ENCODE data around the gene CTDNEP1.
"Not testable (repeated sequence)": the region's sequence is repeated elsewhere in the genome, so short reads cannot be mapped to it uniquely, and the experiment has no call there.

CTDNEP1 gene

DNA sequence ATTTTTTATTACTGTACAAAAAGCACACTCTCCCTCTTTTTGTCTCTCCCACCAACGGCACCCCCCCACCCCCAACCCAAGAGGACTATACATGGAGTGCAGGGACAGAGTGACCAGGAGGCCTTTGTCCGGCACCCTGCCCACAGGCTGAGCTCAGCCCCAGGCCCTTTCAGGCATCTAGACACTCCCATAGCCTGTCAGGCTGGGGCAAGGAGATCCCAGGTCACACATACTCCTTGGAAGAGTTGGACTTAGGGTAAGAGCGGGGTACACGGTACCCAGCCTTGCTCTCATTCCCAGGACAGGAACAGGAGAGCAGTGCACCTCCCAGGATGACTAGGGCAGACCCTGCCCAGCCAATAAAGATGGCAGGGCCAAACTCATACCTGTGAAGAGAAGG, 8.6 kb upstream of the CTDNEP1 start:
- Mint-ChIP-seq H3K27ac (no peak overlapping the region), H3K4me3 (no peak overlapping the region), H3K36me3 (peaks cover 16% of the 10 kb centered on the region), H3K27me3 (peaks cover 22% of the 10 kb centered on the region), H3K9me3 (no peaks in the 10 kb centered on the region), H3K4me1 (peaks cover 26% of the 10 kb centered on the region)
- ATAC-seq: no peak

DNA sequence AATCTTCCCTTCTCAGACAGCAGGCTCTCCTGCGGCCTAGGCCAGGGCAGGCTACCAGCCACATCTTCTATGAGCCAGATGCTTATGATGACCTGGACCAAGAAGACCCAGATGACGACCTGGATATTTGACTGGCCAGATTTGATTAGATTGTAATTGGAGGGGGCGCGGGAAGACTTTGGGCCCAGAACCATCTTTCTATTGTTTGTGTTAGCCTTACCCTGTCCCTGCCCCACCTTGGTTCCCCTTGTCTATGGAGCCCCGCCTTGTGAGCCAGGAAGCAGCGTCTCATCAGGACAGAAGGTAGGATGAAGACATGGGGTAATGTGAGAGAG, 8.0 kb upstream of the CTDNEP1 start:
- Mint-ChIP-seq H3K9me3 (no peaks in the 10 kb centered on the region), H3K27me3 (peaks cover 22% of the 10 kb centered on the region), H3K4me3 (no peak overlapping the region), H3K27ac (no peak overlapping the region), H3K36me3 (peaks cover 21% of the 10 kb centered on the region), H3K4me1 (peaks cover 31% of the 10 kb centered on the region)
- ATAC-seq: no peak

DNA sequence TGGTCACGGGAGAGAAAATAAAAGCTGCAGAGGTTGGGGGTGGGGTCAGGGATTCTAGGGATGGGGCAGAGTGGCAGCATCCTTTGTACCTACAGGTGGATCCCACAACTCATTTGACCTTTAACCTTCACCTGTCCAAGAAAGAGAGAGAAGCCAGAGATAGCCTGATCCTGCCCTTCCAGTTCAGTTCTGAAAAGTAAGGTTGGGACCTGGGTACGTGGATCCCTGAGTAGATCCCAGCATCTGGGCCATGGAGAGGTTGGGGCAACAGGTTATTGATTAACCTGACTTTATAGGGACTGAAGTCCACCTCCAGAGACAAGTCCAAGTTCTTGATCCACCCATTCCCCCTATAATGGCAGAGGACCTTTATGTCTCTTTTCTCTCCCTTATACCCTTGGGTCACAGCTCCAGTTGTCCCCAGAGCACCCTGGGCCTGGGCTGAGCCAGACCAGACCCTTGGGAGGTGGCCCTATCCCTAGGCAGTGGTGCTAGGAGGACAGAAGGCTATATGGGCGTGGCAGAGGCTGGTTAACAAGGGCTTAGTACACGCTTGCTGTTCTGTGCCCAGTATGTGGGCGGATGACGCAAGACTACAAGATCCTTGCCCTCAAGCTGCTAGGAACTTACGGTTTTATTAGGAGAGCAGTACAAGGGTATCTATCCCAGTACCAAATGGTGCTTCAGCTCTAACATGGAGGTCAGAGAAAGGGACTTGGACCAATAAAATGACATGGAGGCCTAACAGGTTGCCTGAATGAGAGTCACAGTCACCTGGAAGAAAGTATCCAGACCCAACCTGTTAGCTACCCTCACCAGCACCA, 7.4 kb upstream of the CTDNEP1 start:
- no peak for ATAC-seq
- H3K4me3 Mint-ChIP-seq: no peak overlapping the region
- no peaks in the 10 kb centered on the region for H3K9me3 Mint-ChIP-seq
- H3K36me3 Mint-ChIP-seq: peaks cover 22% of the 10 kb centered on the region
- peaks cover 29% of the 10 kb centered on the region for H3K4me1 Mint-ChIP-seq
- H3K27me3 Mint-ChIP-seq: peaks cover 17% of the 10 kb centered on the region
- no peak overlapping the region for H3K27ac Mint-ChIP-seq

DNA sequence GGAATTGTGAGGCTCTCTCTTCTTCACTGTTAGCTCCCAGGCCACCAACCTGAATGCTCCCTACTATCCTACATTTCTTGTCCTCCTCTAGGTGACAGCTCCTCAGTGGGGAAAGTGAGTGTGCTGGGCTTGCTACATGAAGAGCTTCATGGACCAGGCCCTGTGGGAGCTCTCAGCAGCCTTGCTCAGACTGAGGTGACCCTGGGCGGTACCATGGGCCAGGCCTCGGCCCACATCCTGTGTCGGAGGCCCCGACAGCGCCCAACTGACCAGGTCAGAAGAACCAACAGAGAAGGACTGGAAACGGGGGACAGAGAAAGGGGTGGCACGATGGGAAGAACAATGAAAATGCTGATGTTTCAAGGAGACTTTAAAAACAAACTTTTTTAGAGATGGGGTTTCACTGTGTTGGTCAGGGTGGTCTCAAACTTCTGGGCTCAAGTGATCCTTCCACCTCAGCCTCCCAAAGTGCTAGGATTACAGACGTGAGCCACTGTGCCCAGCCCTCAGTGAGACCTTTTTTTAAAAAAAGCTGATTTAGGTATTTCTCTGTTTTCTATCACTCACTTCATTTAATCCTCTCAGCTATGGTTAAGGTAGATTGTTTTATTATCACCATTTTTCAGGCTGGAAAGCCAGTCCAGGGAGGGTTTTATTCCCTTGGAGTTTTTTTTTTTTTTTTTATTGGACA, 5.4 kb upstream of the CTDNEP1 start:
- Mint-ChIP-seq H3K27ac (no peak overlapping the region), H3K27me3 (no peaks in the 10 kb centered on the region), H3K4me3 (no peak overlapping the region), H3K36me3 (peaks cover 33% of the 10 kb centered on the region), H3K9me3 (no peaks in the 10 kb centered on the region), H3K4me1 (peaks cover 23% of the 10 kb centered on the region)
- no peak for ATAC-seq

DNA sequence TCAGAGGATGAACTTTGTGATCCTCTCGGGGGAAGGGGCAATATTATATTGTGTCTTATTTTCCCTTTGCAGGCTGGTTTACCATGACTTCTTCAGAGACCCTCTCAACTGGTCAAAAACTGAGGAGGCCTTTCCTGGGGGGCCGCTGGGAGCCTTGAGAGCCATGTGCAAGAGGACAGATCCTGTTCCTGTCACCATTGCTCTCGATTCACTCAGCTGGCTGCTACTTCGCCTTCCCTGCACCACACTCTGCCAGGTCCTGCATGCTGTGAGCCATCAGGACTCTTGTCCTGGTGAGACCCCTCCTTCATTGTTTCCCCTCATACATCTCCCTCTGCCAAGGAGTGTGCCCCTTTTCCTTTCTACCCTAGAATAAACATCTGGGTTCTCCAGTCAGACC, 3.0 kb upstream of the CTDNEP1 start:
- Mint-ChIP-seq H3K4me1 (peaks cover 35% of the 10 kb centered on the region), H3K36me3 (peaks cover 33% of the 10 kb centered on the region), H3K4me3 (no peak overlapping the region), H3K9me3 (no peaks in the 10 kb centered on the region), H3K27me3 (no peaks in the 10 kb centered on the region), H3K27ac (peak overlapping the region; percentile 51)
- no peak for ATAC-seq

DNA sequence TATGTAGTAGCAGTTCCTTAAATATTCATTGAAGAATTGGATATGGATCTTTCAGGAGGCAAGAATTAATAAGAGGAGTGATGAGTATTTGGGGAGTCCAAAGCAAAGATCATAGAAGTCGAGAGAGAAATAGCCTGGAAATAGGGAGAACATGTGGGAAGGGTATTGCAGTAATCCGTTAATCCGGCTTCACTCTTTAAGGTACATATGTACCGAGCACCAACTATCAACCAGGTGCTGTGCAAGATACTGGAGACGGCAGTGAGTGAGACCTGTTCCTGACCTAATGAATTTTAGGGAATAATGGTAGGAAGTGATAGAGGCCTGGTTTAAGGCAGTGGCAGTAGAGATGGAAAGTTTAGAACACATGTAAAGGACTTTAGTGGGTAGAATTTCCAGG, 1.5 kb upstream of the CTDNEP1 start:
- Mint-ChIP-seq H3K4me1 (peaks cover 47% of the 10 kb centered on the region), H3K9me3 (no peaks in the 10 kb centered on the region), H3K27ac (peak overlapping the region; percentile 98), H3K36me3 (peaks cover 44% of the 10 kb centered on the region), H3K4me3 (peak overlapping the region; percentile 91), H3K27me3 (no peaks in the 10 kb centered on the region)
- no peak for ATAC-seq

DNA sequence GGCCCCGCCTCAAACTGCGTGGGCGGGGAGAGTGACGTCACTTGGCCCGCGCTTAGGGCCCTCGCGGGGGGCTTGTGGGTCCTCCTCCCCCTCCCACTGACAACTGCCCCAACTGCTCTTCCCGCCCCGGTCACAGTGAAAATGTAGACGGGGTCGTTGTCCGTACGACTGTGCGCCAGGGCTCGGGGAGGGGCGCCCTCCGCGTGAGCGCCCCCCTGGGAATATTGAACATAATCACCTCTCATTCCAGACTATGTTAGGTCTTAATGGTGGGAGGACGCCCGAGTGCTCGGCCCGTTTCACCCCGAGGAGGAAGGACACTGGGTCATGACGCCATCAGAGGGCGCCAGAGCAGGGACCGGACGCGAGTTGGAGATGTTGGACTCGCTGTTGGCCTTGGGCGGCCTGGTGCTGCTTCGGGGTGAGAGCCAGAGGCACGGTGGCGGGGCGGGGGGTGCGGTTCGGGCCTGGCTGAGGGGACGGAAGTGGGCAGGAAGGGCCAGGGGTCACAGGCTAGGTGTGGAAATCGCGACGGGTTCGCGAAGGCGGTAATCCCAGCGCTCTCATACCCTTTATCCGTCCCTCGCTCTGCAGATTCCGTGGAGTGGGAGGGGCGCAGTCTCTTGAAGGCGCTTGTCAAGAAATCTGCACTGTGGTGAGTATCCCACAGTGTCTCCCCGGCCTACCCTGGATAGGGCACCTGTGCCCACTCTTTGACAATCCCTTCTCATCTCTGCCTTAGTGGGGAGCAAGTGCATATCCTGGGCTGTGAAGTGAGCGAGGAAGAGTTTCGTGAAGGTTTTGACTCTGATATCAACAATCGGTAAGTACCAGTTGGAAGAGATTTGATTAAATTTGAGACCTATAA, 876 bp upstream of the CTDNEP1 start, which contains the start of gene ELP5:
Gene ELP5, plus strand, starts transcription at position 40 of the 868 bp plus-strand sequence. Its CDS starts 336 bp downstream, at position 376.
- peak within 1 kb of the TSS; percentile 91 for H3K4me3 Mint-ChIP-seq
- no peaks in the 10 kb centered on the region for H3K27me3 Mint-ChIP-seq
- H3K27ac Mint-ChIP-seq: peak within 1 kb of the TSS; percentile 98
- no peaks in the 10 kb centered on the region for H3K9me3 Mint-ChIP-seq
- peak; percentile 85 for ATAC-seq
- peaks cover 43% of the 10 kb centered on the region for H3K36me3 Mint-ChIP-seq
- peaks cover 47% of the 10 kb centered on the region for H3K4me1 Mint-ChIP-seq

DNA sequence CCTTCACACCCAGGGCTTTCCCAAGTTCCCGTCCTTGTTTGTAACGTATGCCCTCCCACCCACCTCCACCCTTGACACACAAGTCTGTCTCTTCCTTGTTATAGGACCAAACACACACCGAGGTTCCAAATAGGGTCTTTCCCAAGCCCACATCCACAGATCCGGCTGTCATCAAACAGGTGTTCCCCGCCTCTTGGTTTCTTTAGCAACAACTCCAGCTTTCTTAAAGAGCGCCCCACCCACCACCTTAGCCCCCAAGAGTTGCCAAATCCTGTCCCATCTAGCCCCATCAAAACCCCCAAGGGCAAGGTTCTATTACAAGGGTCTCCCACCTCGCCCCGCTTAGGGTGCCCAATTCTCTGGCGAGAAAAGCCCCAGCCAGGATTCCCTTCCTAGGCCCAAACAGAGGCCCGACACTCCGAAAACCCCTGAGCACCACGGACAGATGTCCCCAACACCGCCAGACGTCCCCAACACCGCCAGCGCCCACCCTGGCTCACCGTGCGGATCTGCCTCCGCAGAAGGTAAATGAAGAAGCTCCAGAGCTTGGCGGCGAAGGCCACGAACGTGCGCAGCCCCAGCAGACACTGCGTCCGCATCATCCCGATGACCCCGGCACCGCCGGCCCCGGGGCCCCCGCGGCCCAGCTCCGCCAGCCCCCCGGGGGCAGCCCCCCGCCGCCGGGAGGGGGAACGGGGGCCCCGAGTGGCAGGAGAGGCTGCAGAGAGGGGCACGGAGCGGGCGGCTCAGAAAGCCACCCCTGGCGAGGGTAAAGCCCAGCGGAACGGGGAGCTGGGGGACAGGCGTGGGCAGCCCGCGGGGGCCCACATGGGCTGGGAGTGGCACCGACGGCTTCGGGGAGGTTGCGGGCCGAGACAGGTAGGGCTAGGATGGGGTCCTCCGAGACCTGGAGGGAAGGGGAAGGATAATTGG, 573 bp downstream of the CTDNEP1 start:
- Mint-ChIP-seq H3K36me3 (peaks cover 39% of the 10 kb centered on the region), H3K9me3 (no peaks in the 10 kb centered on the region), H3K27me3 (no peaks in the 10 kb centered on the region), H3K27ac (peak overlapping the region; percentile 98), H3K4me1 (peaks cover 47% of the 10 kb centered on the region), H3K4me3 (peak overlapping the region; percentile 91)
- peak; percentile 6 for ATAC-seq

DNA sequence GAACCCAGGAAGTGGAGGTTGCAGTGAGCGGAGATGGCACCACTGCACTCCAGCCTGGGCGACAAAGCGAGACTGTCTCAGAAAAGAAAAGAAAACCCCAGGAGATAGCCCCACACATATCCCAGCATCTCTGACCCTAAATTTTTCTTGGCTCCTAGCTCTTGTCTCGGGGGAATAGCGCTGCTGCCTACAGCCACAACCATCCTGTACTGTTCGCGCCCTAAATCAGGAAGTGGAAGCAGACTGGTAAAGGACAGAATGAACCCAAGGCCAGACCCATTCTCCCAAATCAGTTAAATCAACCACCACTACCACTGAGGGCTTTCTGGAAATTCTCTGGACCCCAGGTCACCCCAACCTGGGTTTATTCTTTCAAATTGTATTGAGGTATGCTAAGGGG, 1.7 kb downstream of the CTDNEP1 start:
- peaks cover 45% of the 10 kb centered on the region for H3K4me1 Mint-ChIP-seq
- peak overlapping the region; percentile 98 for H3K27ac Mint-ChIP-seq
- peak overlapping the region; percentile 91 for H3K4me3 Mint-ChIP-seq
- peaks cover 39% of the 10 kb centered on the region for H3K36me3 Mint-ChIP-seq
- no peak for ATAC-seq
- no peaks in the 10 kb centered on the region for H3K27me3 Mint-ChIP-seq
- no peaks in the 10 kb centered on the region for H3K9me3 Mint-ChIP-seq

DNA sequence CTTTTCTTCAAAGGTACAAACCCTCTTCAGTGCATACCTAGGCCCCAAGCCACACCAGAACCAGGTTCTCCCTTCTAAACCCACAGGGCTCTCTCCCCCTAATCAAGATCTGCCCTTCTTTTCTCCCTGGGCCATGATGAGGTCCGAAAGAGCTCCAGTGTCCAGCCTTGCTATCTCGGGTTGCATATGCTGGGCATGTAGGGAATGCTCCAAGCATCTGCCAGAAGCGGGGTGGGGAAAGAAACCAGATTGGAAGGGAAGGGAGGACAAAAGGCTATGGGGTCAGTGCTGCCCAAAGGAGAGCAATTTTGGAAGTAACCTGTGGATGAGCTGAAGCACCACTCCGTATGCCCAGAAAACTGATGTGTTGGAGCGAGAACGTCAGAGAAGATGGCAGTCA, 2.3 kb downstream of the CTDNEP1 start:
- peaks cover 39% of the 10 kb centered on the region for H3K36me3 Mint-ChIP-seq
- H3K27me3 Mint-ChIP-seq: no peaks in the 10 kb centered on the region
- H3K27ac Mint-ChIP-seq: peak overlapping the region; percentile 98
- no peak for ATAC-seq
- peak overlapping the region; percentile 91 for H3K4me3 Mint-ChIP-seq
- H3K4me1 Mint-ChIP-seq: peaks cover 40% of the 10 kb centered on the region
- no peaks in the 10 kb centered on the region for H3K9me3 Mint-ChIP-seq

DNA sequence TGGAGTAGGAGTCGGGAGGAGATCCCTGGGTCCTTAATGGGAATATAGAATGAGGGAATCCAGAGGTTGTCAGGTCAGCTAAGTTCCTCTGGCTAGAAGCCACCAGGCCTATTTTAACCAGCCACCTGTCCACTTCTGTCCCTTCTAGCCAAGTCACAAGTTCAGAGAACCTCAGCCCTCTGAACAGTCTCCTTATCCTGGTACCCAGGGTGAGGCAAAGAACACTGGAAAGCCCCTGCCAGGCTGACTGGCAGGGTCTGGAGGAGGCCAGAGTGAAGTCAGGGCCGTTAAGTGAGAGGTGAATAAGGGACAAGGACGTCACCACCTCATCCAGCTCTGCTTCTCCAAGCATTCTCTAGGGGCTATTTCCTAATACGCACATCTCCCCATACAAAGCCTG, 2.7 kb downstream of the CTDNEP1 start:
- H3K36me3 Mint-ChIP-seq: peaks cover 39% of the 10 kb centered on the region
- H3K27ac Mint-ChIP-seq: no peak overlapping the region
- peaks cover 40% of the 10 kb centered on the region for H3K4me1 Mint-ChIP-seq
- H3K27me3 Mint-ChIP-seq: no peaks in the 10 kb centered on the region
- no peak for ATAC-seq
- H3K4me3 Mint-ChIP-seq: no peak overlapping the region
- no peaks in the 10 kb centered on the region for H3K9me3 Mint-ChIP-seq

DNA sequence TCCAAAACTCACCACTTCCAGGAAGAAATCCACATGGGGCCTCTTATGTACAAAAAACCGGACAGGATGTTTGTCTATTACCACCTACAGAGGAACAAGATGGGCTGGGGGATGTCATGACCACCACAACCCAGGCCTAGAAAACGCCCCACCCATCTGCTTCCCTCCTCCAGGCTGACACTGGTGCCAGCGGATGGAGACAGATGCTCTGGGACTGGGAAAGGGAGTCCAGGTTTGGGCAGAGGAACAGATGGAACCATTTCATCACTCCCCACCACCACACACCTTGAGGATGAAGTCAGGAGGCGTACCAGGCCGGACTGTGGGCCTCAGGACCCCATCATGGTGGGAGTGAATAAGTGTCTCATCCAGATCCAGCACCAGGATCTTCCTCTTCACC, 4.8 kb downstream of the CTDNEP1 start:
- no peak overlapping the region for H3K27ac Mint-ChIP-seq
- no peak overlapping the region for H3K4me3 Mint-ChIP-seq
- ATAC-seq: no peak
- H3K36me3 Mint-ChIP-seq: peaks cover 39% of the 10 kb centered on the region
- H3K4me1 Mint-ChIP-seq: peaks cover 40% of the 10 kb centered on the region
- H3K9me3 Mint-ChIP-seq: no peaks in the 10 kb centered on the region
- no peaks in the 10 kb centered on the region for H3K27me3 Mint-ChIP-seq

DNA sequence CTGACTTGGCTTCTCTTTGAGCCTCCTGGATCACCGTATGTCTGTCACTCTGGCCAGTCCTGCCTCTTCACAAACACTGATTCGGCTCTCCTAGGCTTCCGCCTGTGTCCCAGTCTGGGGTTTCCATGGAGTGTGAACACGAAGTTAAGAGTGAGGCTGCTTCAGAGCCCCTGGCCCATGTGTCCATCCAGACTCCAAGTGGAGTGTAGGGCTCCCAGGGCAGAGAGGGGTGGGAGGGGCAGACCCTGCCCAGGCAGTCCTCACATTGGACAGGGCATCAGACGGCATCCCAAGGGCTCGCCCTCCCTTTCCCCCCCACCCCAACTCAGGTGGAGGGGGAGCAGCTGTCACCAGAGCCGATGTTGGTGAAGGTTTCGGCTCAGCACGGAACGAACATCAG, 7.7 kb downstream of the CTDNEP1 start:
- H3K27me3 Mint-ChIP-seq, H3K4me3 Mint-ChIP-seq, ATAC-seq, H3K9me3 Mint-ChIP-seq: not testable (repeated sequence)
- H3K27ac Mint-ChIP-seq: peak overlapping the region; percentile 94
- peaks cover 40% of the 10 kb centered on the region for H3K4me1 Mint-ChIP-seq
- peaks cover 46% of the 10 kb centered on the region for H3K36me3 Mint-ChIP-seq

DNA sequence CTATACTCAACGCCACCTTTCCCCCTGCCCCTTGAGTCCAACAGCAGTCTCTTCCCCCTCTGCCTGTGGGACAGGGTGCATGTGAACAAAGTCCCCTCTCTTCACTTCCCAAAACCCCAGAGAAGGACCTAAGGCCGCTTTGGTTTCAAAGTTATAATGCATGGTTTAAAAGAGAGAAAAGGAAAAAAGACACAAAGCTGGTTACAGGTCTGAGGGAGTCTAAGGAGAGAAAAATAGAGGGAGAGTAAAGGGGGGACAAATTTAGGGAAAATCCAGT, 8.1 kb downstream of the CTDNEP1 start:
- Mint-ChIP-seq H3K4me3 (peak overlapping the region; percentile 97), H3K27ac (peak overlapping the region; percentile 94), H3K36me3 (peaks cover 42% of the 10 kb centered on the region), H3K9me3 (no peaks in the 10 kb centered on the region), H3K27me3 (no peaks in the 10 kb centered on the region), H3K4me1 (peaks cover 35% of the 10 kb centered on the region)
- ATAC-seq: no peak
